ENCODE data around the gene EPS15. TPM values are rescaled to one million over a fixed set of nuclear protein-coding genes. Genes with fewer than 3 reads are reported as not detected.

Gene EPS15
- total and polyA plus RNA-seq, 2 of the 8 experiments (the other 6 are each of a cell fraction or from before 2014, with no cell fraction given): 15.9 to 57.2 TPM

DNA sequence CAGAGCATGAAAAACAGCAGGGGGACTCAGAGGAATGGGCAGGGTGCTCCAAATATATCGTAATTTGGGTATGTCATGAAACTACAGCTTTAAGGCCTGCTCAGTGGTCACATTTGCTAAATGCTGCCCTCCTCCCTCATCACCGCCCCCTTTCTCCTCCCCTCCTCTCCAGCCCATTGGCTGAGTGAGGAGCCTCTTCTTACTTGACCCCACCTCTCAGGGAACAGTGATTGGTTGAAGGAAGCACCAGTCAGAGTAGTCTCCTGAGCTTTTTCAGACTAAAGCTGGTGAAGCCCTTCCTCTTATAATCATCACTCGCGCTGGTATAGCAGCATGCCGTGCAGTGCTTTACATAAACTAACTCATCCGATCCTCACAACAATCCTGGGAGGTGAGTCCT is 178.7 kb downstream of the EPS15 start (continued):
- TF ChIP-seq, protein P1, sequence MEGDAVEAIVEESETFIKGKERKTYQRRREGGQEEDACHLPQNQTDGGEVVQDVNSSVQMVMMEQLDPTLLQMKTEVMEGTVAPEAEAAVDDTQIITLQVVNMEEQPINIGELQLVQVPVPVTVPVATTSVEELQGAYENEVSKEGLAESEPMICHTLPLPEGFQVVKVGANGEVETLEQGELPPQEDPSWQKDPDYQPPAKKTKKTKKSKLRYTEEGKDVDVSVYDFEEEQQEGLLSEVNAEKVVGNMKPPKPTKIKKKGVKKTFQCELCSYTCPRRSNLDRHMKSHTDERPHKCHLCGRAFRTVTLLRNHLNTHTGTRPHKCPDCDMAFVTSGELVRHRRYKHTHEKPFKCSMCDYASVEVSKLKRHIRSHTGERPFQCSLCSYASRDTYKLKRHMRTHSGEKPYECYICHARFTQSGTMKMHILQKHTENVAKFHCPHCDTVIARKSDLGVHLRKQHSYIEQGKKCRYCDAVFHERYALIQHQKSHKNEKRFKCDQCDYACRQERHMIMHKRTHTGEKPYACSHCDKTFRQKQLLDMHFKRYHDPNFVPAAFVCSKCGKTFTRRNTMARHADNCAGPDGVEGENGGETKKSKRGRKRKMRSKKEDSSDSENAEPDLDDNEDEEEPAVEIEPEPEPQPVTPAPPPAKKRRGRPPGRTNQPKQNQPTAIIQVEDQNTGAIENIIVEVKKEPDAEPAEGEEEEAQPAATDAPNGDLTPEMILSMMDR (IDR thresholded peaks at IDR 0.05; ENCODE audit: control extremely low read depth in 1 of 3, insufficient read depth in 1 of 3, low read depth in 1 of 3, low read length in 3 of 3): no peak
- no peak for TF ChIP-seq SAP30 (IDR thresholded peaks at IDR 0.05; ENCODE audit: insufficient read depth, insufficient replicate concordance, low read length)
- no peak for TF ChIP-seq SUZ12 (IDR thresholded peaks at IDR 0.05; ENCODE audit: low read length)
- no peak for TF ChIP-seq RXRA (IDR thresholded peaks at IDR 0.05; ENCODE audit: insufficient read depth, low read depth, low read length)
- TF ChIP-seq TCF12 (IDR thresholded peaks at IDR 0.05; ENCODE audit: low read depth, low read length): no peak
- no peak for TF ChIP-seq SRF (IDR thresholded peaks at IDR 0.05; ENCODE audit: low read depth, low read length)
- TF ChIP-seq TAF7 (optimal IDR thresholded peaks at IDR 0.05; ENCODE audit: borderline replicate concordance, low read depth, low read length): no peak

Data from H1 (cell line).